Measurements from ENCODE around the gene BEST2. TPM values are rescaled to one million over a fixed set of nuclear protein-coding genes. Genes with fewer than 3 reads are reported as not detected.

BEST2 gene
- total RNA-seq, 1 donor: not detected

GRCh38 chr19:12748489-12748888, 3.1 kb upstream of the BEST2 start:
- peaks cover 20% of the 10 kb centered on the region for H3K36me3 ChIP-seq (ENCODE audit: insufficient read depth, low read length)
- peaks cover 22% of the 10 kb centered on the region for H3K27me3 ChIP-seq (ENCODE audit: insufficient read depth, low read length)
- peaks cover 14% of the 10 kb centered on the region for H3K4me1 ChIP-seq (ENCODE audit: insufficient read depth, low read length)
- no peaks in the 10 kb centered on the region for H3K9me3 ChIP-seq (ENCODE audit: low read depth, low read length)
- no peak overlapping the region for H2AFZ ChIP-seq (ENCODE audit: low read length)
- no peaks in the 10 kb centered on the region for H3K79me2 ChIP-seq (ENCODE audit: insufficient read depth, low read length)
- H4K20me1 ChIP-seq (ENCODE audit: insufficient read depth, low read length): no peaks in the 10 kb centered on the region
- H3K27ac ChIP-seq (ENCODE audit: low read depth, low read length): no peak overlapping the region
- no peak for TF ChIP-seq CTCF (IDR thresholded peaks at IDR 0.05; ENCODE audit: extremely low read depth, low read depth, low read length)
- no peak overlapping the region for H3K4me2 ChIP-seq (ENCODE audit: insufficient read depth, low read length)
- DNase-seq (ENCODE audit: insufficient read length, low spot score, missing footprints): peak; percentile 77
- no peak overlapping the region for H3K4me3 ChIP-seq (ENCODE audit: insufficient read depth, low read length)

DNA sequence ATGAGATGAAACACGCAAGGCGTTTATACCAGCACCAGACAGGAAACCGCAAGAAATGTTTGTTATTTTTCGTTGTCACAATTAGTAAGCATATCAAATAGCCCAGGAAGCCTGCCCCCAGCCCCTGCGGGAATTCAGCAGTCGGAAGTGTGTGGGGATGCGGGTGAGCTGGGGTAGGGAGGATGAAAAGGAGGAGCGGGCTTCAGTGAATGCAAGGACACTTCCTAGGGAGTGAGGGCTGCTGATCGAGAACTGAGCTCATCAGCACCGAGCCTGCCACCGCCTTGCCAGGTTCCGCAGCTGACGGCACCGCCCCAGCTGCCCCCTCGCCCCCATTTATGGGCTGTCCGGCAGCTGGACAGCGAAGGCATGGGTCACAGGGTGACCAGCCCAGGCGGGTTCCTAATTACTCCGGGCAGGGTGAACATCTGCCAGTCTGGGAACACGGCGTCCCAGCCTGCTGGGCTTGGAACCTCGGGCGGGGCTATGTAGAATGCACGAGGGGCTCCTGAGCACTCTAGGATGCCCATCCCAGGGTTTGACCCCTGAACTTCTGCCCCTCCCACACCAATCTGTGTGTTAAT, 1.6 kb upstream of the BEST2 start:
- Histone ChIP-seq H3K36me3 (ENCODE audit: insufficient read depth, low read length) (peaks cover 17% of the 10 kb centered on the region), H3K9me3 (ENCODE audit: low read depth, low read length) (no peaks in the 10 kb centered on the region), H3K4me2 (ENCODE audit: insufficient read depth, low read length) (peak overlapping the region; percentile 46), H3K4me1 (ENCODE audit: insufficient read depth, low read length) (peaks cover 14% of the 10 kb centered on the region), H3K4me3 (ENCODE audit: insufficient read depth, low read length) (peak overlapping the region; percentile 14), H4K20me1 (ENCODE audit: insufficient read depth, low read length) (no peaks in the 10 kb centered on the region), H3K79me2 (ENCODE audit: insufficient read depth, low read length) (no peaks in the 10 kb centered on the region), H3K27ac (ENCODE audit: low read depth, low read length) (no peak overlapping the region), H3K27me3 (ENCODE audit: insufficient read depth, low read length) (peaks cover 22% of the 10 kb centered on the region), H2AFZ (ENCODE audit: low read length) (no peak overlapping the region)
- TF ChIP-seq CTCF (IDR thresholded peaks at IDR 0.05; ENCODE audit: extremely low read depth, low read depth, low read length): no peak
- peak; percentile 90 for DNase-seq (ENCODE audit: insufficient read length, low spot score, missing footprints)

DNA sequence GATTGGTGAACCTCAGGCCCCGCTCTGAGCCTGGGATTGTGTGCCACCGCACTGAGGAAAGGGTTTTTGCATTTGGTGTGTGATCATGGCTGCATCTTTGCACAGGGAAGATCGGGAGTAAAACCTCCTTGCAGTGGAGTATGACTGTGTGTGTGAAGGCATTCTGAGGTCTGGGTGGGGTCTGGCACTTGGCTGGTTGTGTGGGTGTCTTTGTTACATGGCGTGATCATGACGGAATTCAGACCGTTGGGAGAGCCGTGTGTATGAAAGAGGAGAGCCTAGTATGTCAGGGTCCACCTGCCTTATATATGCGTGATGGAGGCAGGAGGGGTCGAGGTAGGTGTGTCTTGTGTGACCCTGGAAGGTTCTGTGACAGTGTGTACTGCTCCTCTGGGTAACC, 740 bp upstream of the BEST2 start:
- no peaks in the 10 kb centered on the region for H4K20me1 ChIP-seq (ENCODE audit: insufficient read depth, low read length)
- peak; percentile 93 for DNase-seq (ENCODE audit: insufficient read length, low spot score, missing footprints)
- H3K79me2 ChIP-seq (ENCODE audit: insufficient read depth, low read length): no peaks in the 10 kb centered on the region
- peaks cover 10% of the 10 kb centered on the region for H3K36me3 ChIP-seq (ENCODE audit: insufficient read depth, low read length)
- H3K4me3 ChIP-seq (ENCODE audit: insufficient read depth, low read length): no peak overlapping the region
- H3K27ac ChIP-seq (ENCODE audit: low read depth, low read length): no peak overlapping the region
- peaks cover 22% of the 10 kb centered on the region for H3K27me3 ChIP-seq (ENCODE audit: insufficient read depth, low read length)
- H3K4me2 ChIP-seq (ENCODE audit: insufficient read depth, low read length): no peak overlapping the region
- H3K9me3 ChIP-seq (ENCODE audit: low read depth, low read length): no peaks in the 10 kb centered on the region
- H2AFZ ChIP-seq (ENCODE audit: low read length): no peak overlapping the region
- peaks cover 14% of the 10 kb centered on the region for H3K4me1 ChIP-seq (ENCODE audit: insufficient read depth, low read length)
- TF ChIP-seq CTCF (IDR thresholded peaks at IDR 0.05; ENCODE audit: extremely low read depth, low read depth, low read length): no peak

- Histone ChIP-seq H3K27ac (ENCODE audit: low read depth, low read length) (no peak overlapping the region), H4K20me1 (ENCODE audit: insufficient read depth, low read length) (no peaks in the 10 kb centered on the region), H3K4me1 (ENCODE audit: insufficient read depth, low read length) (peaks cover 14% of the 10 kb centered on the region), H2AFZ (ENCODE audit: low read length) (no peak overlapping the region), H3K27me3 (ENCODE audit: insufficient read depth, low read length) (peaks cover 22% of the 10 kb centered on the region), H3K4me3 (ENCODE audit: insufficient read depth, low read length) (no peak overlapping the region), H3K79me2 (ENCODE audit: insufficient read depth, low read length) (no peaks in the 10 kb centered on the region), H3K36me3 (ENCODE audit: insufficient read depth, low read length) (peaks cover 5% of the 10 kb centered on the region), H3K4me2 (ENCODE audit: insufficient read depth, low read length) (no peak overlapping the region), H3K9me3 (ENCODE audit: low read depth, low read length) (no peaks in the 10 kb centered on the region)
- peak; percentile 74 for DNase-seq (ENCODE audit: insufficient read length, low spot score, missing footprints)
- TF ChIP-seq CTCF (IDR thresholded peaks at IDR 0.05; ENCODE audit: extremely low read depth, low read depth, low read length): no peak
These were observed 628 bp downstream of the BEST2 start for GRCh38 chr19:12752056-12752781.
